B cell (primary cell): Measurements from ENCODE around the gene ABLIM3. TPM values are rescaled to one million over a fixed set of nuclear protein-coding genes. Genes with fewer than 3 reads are reported as not detected.

Source experiments
- ATAC-seq: fragments of 200-7000 bp; cut with Tn5 transposase; one replicate; pipeline ENCODE4 v1.10.0; 2021; ENCODE audit warnings: low read depth, mild to moderate bottlenecking, moderate number of reproducible peaks, moderate library complexity
- CTCF ChIA-PET: fragments of 350-600 bp; sonication (Branson Sonifier 250); formaldehyde crosslinking; loops from one replicate; lab custom pipeline; 2021; ENCODE audit warnings: antibody characterized with exemption, inconsistent platforms; lab: Charles Lee
- POLR2A ChIA-PET: fragments of 350-600 bp; sonication (Branson Sonifier 250); formaldehyde crosslinking; loops from one replicate; lab custom pipeline; 2021; ENCODE audit warnings: antibody characterized with exemption; lab: Charles Lee
- DNase-seq: peaks from one replicate; pipeline ENCODE4 v3.0.0; 2013
- H2AFZ ChIP-seq: 2 replicates; pipeline ENCODE4 v1.6.1; 2012; ENCODE audit warnings: mild to moderate bottlenecking, low read depth, low read length; ENCODE audit not compliant: insufficient read depth, poor library complexity, severe bottlenecking
- H3K27ac ChIP-seq, 2 donors: 1 replicate in 1 of 2; 2 replicates in 1 of 2; pipeline ENCODE4 v1.5.1; 2012 to 2013; ENCODE audit warnings: low read length in 2 of 2, mild to moderate bottlenecking in 2 of 2, moderate library complexity in 1 of 2
- H3K27me3 ChIP-seq, 4 experiments: fragments of 200-600 bp in 1 of 4; sonication (generic) in 1 of 4; replicated peaks in 1 of 4; 1 replicate in 2 of 4; 2 replicates in 2 of 4; pipeline versions ENCODE4 v1.6.1 to v1.7.0; 2013 to 2016; ENCODE audit warnings: low read length in 3 of 4, mild to moderate bottlenecking in 2 of 4, mixed read lengths in 1 of 4, moderate library complexity in 1 of 4; ENCODE audit not compliant: insufficient read depth in 4 of 4, control insufficient read depth in 3 of 4; ENCODE audit errors: control extremely low read depth in 1 of 4
- H3K36me3 ChIP-seq, 2 experiments: replicated peaks in 1 of 2; 1 replicate in 1 of 2; 2 replicates in 1 of 2; pipeline versions ENCODE4 v1.6.1 to v1.7.1; 2013; ENCODE audit warnings: low read length in 1 of 2; ENCODE audit not compliant: insufficient read depth in 2 of 2, control insufficient read depth in 1 of 2; ENCODE audit errors: control extremely low read depth in 1 of 2, extremely low read depth in 1 of 2
- H3K4me1 ChIP-seq, 2 donors: fragments of 200-600 bp in 1 of 2; sonication (generic) in 1 of 2; 1 replicate in 1 of 2; 2 replicates in 1 of 2; pipeline versions ENCODE4 v1.5.1 to v1.6.1; 2013 to 2017; ENCODE audit warnings: low read length in 2 of 2; ENCODE audit not compliant: control insufficient read depth in 2 of 2, insufficient read depth in 2 of 2
- H3K4me2 ChIP-seq: replicated peaks from 2 replicates; pipeline ENCODE3; 2012; ENCODE audit warnings: mild to moderate bottlenecking, low read depth, low read length; ENCODE audit not compliant: poor library complexity, severe bottlenecking
- H3K4me3 ChIP-seq, 5 experiments: fragments of 200-600 bp in 1 of 5; sonication (generic) in 1 of 5; 1 replicate in 3 of 5; 2 replicates in 2 of 5; pipeline versions ENCODE4 v1.5.1 to v1.7.0; 2011 to 2016; ENCODE audit warnings: low read length in 4 of 5, mild to moderate bottlenecking in 4 of 5, low read depth in 2 of 5, control low read depth in 1 of 5, moderate library complexity in 1 of 5; ENCODE audit not compliant: insufficient read depth in 1 of 5; ENCODE audit errors: control extremely low read depth in 1 of 5, extremely low read depth in 1 of 5
- H3K79me2 ChIP-seq: fragments of 200-600 bp; sonication (generic); one replicate; pipeline ENCODE4 v1.6.0; 2016; ENCODE audit warnings: low read length; ENCODE audit not compliant: control insufficient read depth, insufficient read depth
- H3K9ac ChIP-seq: fragments of 200-600 bp; sonication (generic); 2 replicates; pipeline ENCODE4 v1.6.1; 2017; ENCODE audit warnings: mild to moderate bottlenecking, low read length, moderate library complexity
- H3K9me3 ChIP-seq, 3 donors: one replicate each; pipeline versions ENCODE4 v1.6.1 to v1.7.1; 2013; ENCODE audit warnings: low read length in 2 of 3; ENCODE audit not compliant: control insufficient read depth in 2 of 3, insufficient read depth in 1 of 3; ENCODE audit errors: control extremely low read depth in 1 of 3
- H4K20me1 ChIP-seq: 2 replicates; pipeline ENCODE4 v1.6.0; 2012; ENCODE audit warnings: mild to moderate bottlenecking, low read length; ENCODE audit not compliant: insufficient read depth, control insufficient read depth, poor library complexity, severe bottlenecking
- H3K27ac Mint-ChIP-seq: one replicate; pipeline ENCODE4 v1.8.0; 2021; ENCODE audit warnings: mixed read lengths
- H3K27me3 Mint-ChIP-seq: one replicate; pipeline ENCODE4 v1.8.0; 2021; ENCODE audit warnings: mixed read lengths
- H3K4me1 Mint-ChIP-seq: one replicate; pipeline ENCODE4 v1.8.0; 2021; ENCODE audit warnings: mixed read lengths
- H3K4me3 Mint-ChIP-seq: one replicate; pipeline ENCODE4 v1.8.0; 2021; ENCODE audit warnings: mixed read lengths
- H3K9me3 Mint-ChIP-seq: one replicate; pipeline ENCODE4 v1.8.0; 2022; ENCODE audit warnings: mixed read lengths; ENCODE audit not compliant: insufficient read depth
- EZH2 ChIP-seq: IDR thresholded peaks from 2 replicates; pipeline ENCODE4 v1.6.1; 2012; ENCODE audit warnings: borderline replicate concordance, low read depth, mild to moderate bottlenecking, moderate library complexity, low read length; ENCODE audit not compliant: insufficient read depth, poor library complexity, severe bottlenecking
- WGBS: methylation state at CpG from one replicate; pipeline ENCODE4 v1.1.5; 2013; ENCODE audit warnings: missing lambda C conversion rate; ENCODE audit not compliant: insufficient coverage; 5-methylcytosine and 5-hydroxymethylcytosine counted together
- intact Hi-C: fragments of 100-400 bp; cut with micrococcal nuclease; formaldehyde crosslinking; loops from one replicate; pipeline ENCODE4 v1.10.0; 2022
- polyA plus RNA-seq: library from polyadenylated mRNA; depleted of rRNA; stranded (reverse); fragments of >200 nt; gene quantifications from 2 replicates; pipeline ENCODE4 v1.2.3, GENCODE V29; 2012
- total RNA-seq, 2 donors: library from RNA; stranded (reverse); fragments of 120-200 nt in 1 of 2; gene quantifications; 1 replicate in 1 of 2; 2 replicates in 1 of 2; pipeline versions ENCODE4 v1.2.3 to v1.2.4, GENCODE V29; 2013 to 2022
- TF ChIP-seq, protein P1 (sequence below): fragments of 200-600 bp; IDR thresholded peaks from one replicate; pipeline ENCODE4 v1.8.0; 2022; ENCODE audit warnings: antibody characterized with exemption, mild to moderate bottlenecking

The ABLIM3 gene
- total and polyA plus RNA-seq, 2 donors (not counting 1 experiment from before 2014, with no cell fraction given) = not detected

GRCh38 chr5:149164731-149165130, 23.4 kb downstream of the ABLIM3 start:
- no peak overlapping the region for H3K27ac Mint-ChIP-seq
- no peaks in the 10 kb centered on the region for H3K4me1 Mint-ChIP-seq
- Histone ChIP-seq H3K27me3 (peaks cover 0 to 3% (median 0%) of the 10 kb centered on the region in 4 experiments), H3K9me3 (no peaks in the 10 kb centered on the region), H3K79me2 (no peaks in the 10 kb centered on the region), H3K4me3 (no peak overlapping the region), H3K27ac (no peak overlapping the region), H4K20me1 (no peaks in the 10 kb centered on the region), H2AFZ (no peak overlapping the region), H3K9ac (no peak overlapping the region), H3K4me2 (no peak overlapping the region), H3K36me3 (no peaks in the 10 kb centered on the region), H3K4me1 (no peaks in the 10 kb centered on the region)
- no peak for TF ChIP-seq EZH2
- TF ChIP-seq, protein P1, sequence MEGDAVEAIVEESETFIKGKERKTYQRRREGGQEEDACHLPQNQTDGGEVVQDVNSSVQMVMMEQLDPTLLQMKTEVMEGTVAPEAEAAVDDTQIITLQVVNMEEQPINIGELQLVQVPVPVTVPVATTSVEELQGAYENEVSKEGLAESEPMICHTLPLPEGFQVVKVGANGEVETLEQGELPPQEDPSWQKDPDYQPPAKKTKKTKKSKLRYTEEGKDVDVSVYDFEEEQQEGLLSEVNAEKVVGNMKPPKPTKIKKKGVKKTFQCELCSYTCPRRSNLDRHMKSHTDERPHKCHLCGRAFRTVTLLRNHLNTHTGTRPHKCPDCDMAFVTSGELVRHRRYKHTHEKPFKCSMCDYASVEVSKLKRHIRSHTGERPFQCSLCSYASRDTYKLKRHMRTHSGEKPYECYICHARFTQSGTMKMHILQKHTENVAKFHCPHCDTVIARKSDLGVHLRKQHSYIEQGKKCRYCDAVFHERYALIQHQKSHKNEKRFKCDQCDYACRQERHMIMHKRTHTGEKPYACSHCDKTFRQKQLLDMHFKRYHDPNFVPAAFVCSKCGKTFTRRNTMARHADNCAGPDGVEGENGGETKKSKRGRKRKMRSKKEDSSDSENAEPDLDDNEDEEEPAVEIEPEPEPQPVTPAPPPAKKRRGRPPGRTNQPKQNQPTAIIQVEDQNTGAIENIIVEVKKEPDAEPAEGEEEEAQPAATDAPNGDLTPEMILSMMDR = no peak
- no CpG with 5 or more reads among the region's 1 CpG for WGBS
- ChIA-PET POLR2A (no interaction called here), CTCF (no interaction called here)
- ATAC-seq (no peak), DNase-seq (no peak)
- no peak overlapping the region for H3K4me3 Mint-ChIP-seq
- intact Hi-C loops = no loop called here
- H3K27me3 Mint-ChIP-seq = peaks cover 26% of the 10 kb centered on the region
- H3K9me3 Mint-ChIP-seq = no peaks in the 10 kb centered on the region

DNA sequence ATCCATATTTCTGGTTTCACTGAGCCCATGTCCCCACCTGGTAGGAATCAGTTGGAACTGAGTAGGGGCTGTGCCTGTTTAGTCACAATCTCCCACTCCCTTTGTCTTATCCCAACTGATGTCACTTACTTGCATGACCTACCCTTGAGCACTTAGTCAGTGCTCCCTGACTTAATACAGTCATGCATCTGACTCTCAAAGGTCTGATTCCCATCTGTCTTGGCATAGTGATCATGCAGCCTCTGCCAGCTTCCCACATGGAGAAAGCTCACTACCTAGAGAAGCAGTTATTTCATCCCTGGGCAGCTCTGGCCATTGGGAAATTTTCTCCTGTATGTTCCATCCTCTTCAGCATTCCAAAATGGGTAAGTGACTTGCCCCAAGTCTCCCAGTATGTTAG, 24.8 kb downstream of the ABLIM3 start:
- Histone ChIP-seq H3K9me3 (no peaks in the 10 kb centered on the region), H3K4me1 (no peaks in the 10 kb centered on the region), H3K9ac (no peak overlapping the region), H3K27ac (no peak overlapping the region), H3K27me3 (peaks cover 0 to 6% (median 3%) of the 10 kb centered on the region in 4 experiments), H3K36me3 (no peaks in the 10 kb centered on the region), H3K4me2 (no peak overlapping the region), H4K20me1 (no peaks in the 10 kb centered on the region), H3K79me2 (no peaks in the 10 kb centered on the region), H2AFZ (no peak overlapping the region), H3K4me3 (no peak overlapping the region)
- Mint-ChIP-seq H3K27ac (no peak overlapping the region), H3K4me3 (no peak overlapping the region), H3K9me3 (no peaks in the 10 kb centered on the region), H3K4me1 (no peaks in the 10 kb centered on the region), H3K27me3 (peaks cover 34% of the 10 kb centered on the region)
- intact Hi-C loops = no loop called here
- ChIA-PET POLR2A (no interaction called here), CTCF (no interaction called here)
- DNase-seq (no peak), ATAC-seq (no peak)
- TF ChIP-seq, protein P1 = no peak
- TF ChIP-seq EZH2 = no peak
